HCT116 (cell line): ENCODE data around the gene SCN8A. TPM values are rescaled to one million over a fixed set of nuclear protein-coding genes. Genes with fewer than 3 reads are reported as not detected.

ENCODE experiments used
- ATAC-seq: fragments of 200-7000 bp; cut with Tn5 transposase; 2 replicates; pipeline ENCODE4 v1.9.1; 2020; ENCODE audit warnings: mild to moderate bottlenecking, moderate library complexity
- BruUV-seq: library from RNA; stranded (reverse); fragments of 400-500 nt; replicated peaks from 2 replicates; lab custom pipeline; 2021; lab: Mats Ljungman, UMichigan
- CTCF ChIA-PET: fragments of 300-600 bp; sonication (Branson Sonifier 250); formaldehyde crosslinking; loops from one replicate; lab custom pipeline; 2021; ENCODE audit warnings: antibody characterized with exemption; lab: Charles Lee
- POLR2A ChIA-PET: fragments of 300-600, 350-600 bp; sonication (Branson Sonifier 250); formaldehyde crosslinking; loops from one replicate; lab custom pipeline; 2021; ENCODE audit warnings: antibody characterized with exemption; lab: Charles Lee
- RAD21 ChIA-PET, 2 experiments: fragments of 300-600 bp; sonication (Branson Sonifier 250); formaldehyde crosslinking; loops; one replicate each; lab custom pipeline; 2023; ENCODE audit warnings: low total read pairs in 2 of 2; ENCODE audit not compliant: uncharacterized antibody in 2 of 2, unreplicated experiment in 2 of 2, low non-redundant PET in 1 of 2; lab: Charles Lee
- DNase-seq: peaks from one replicate; pipeline ENCODE4 v3.0.0-alpha.2; 2010; ENCODE audit warnings: low read depth, low spot score
- H2AFZ ChIP-seq: fragments of 200-600 bp; shearing (Covaris generic), sonication (generic); 2 replicates; pipeline ENCODE4 v1.6.1; 2017; ENCODE audit warnings: low read depth, mixed run types, mixed read lengths, antibody characterized with exemption, low read length; ENCODE audit not compliant: poor library complexity, severe bottlenecking
- H3K27ac ChIP-seq: 2 replicates; pipeline ENCODE4 v1.5.1; 2012; ENCODE audit warnings: low read depth, low read length
- H3K27me3 ChIP-seq: fragments of 200-600 bp; sonication (generic); 2 replicates; pipeline ENCODE4 v1.6.1; 2016; ENCODE audit warnings: mixed run types, low read length, mixed read lengths; ENCODE audit not compliant: insufficient read depth
- H3K36me3 ChIP-seq, 2 experiments: fragments of 200-500 bp in 1 of 2; fragments of 200-600 bp in 1 of 2; sonication (Bioruptor generic) in 1 of 2; sonication (generic) in 1 of 2; 2 replicates each; pipeline versions ENCODE4 v1.5.1 to v1.6.1; 2014 to 2016; ENCODE audit warnings: low read length in 2 of 2, inconsistent platforms in 1 of 2, mixed read lengths in 1 of 2, mixed run types in 1 of 2; ENCODE audit not compliant: insufficient read depth in 2 of 2, control insufficient read depth in 1 of 2
- H3K4me1 ChIP-seq, 2 experiments: fragments of 200-600 bp in 1 of 2; sonication (generic) in 1 of 2; 2 replicates each; pipeline versions ENCODE4 v1.5.1 to v1.6.1; 2012 to 2017; ENCODE audit warnings: low read length in 2 of 2, inconsistent platforms in 1 of 2, mild to moderate bottlenecking in 1 of 2, mixed read lengths in 1 of 2, mixed run types in 1 of 2, moderate library complexity in 1 of 2; ENCODE audit not compliant: insufficient read depth in 2 of 2, control insufficient read depth in 1 of 2
- H3K4me2 ChIP-seq: fragments of 200-600 bp; sonication (generic); 2 replicates; pipeline ENCODE4 v1.6.1; 2017; ENCODE audit warnings: mixed run types, low read length, mixed read lengths
- H3K4me3 ChIP-seq, 2 experiments: fragments of 200-600 bp in 1 of 2; sonication (generic) in 1 of 2; replicated peaks in 1 of 2; 2 replicates each; pipeline ENCODE4 v1.5.1; 2011 to 2016; ENCODE audit warnings: low read length in 2 of 2, control low read depth in 1 of 2, low read depth in 1 of 2, mild to moderate bottlenecking in 1 of 2, mixed read lengths in 1 of 2, mixed run types in 1 of 2
- H3K79me2 ChIP-seq: fragments of 200-600 bp; sonication (generic); 2 replicates; pipeline ENCODE4 v1.6.1; 2017; ENCODE audit warnings: mild to moderate bottlenecking, mixed run types, low read length, moderate library complexity, mixed read lengths; ENCODE audit not compliant: insufficient read depth
- H3K9ac ChIP-seq: fragments of 200-600 bp; sonication (generic); 2 replicates; pipeline ENCODE4 v1.6.1; 2016; ENCODE audit warnings: low read length, mixed read lengths
- H3K9me2 ChIP-seq: fragments of 200-600 bp; sonication (generic), shearing (Covaris generic); 2 replicates; pipeline ENCODE4 v1.6.1; 2017; ENCODE audit warnings: mixed run types, mild to moderate bottlenecking, moderate library complexity; ENCODE audit not compliant: insufficient read depth
- H3K9me3 ChIP-seq, 2 experiments: fragments of 200-500 bp in 1 of 2; fragments of 200-600 bp in 1 of 2; sonication (Bioruptor generic) in 1 of 2; sonication (generic) in 1 of 2; 2 replicates each; pipeline ENCODE4 v1.6.1; 2014 to 2017; ENCODE audit warnings: low read length in 2 of 2, mixed read lengths in 2 of 2, inconsistent platforms in 1 of 2, low read depth in 1 of 2, mild to moderate bottlenecking in 1 of 2, mixed run types in 1 of 2, moderate library complexity in 1 of 2; ENCODE audit not compliant: control insufficient read depth in 1 of 2, insufficient read depth in 1 of 2
- H4K20me1 ChIP-seq: fragments of 200-600 bp; sonication (generic), shearing (Covaris generic); 2 replicates; pipeline ENCODE4 v1.6.1; 2017; ENCODE audit warnings: mixed run types, mild to moderate bottlenecking, moderate library complexity; ENCODE audit not compliant: insufficient read depth
- CBX3 ChIP-seq: IDR thresholded peaks from 2 replicates; pipeline ENCODE4 v1.6.1; 2012; ENCODE audit warnings: low read depth
- POLR2A ChIP-seq: IDR thresholded peaks from 2 replicates; pipeline ENCODE4 v1.7.0; 2011; ENCODE audit warnings: borderline replicate concordance; ENCODE audit not compliant: insufficient read depth, insufficient read length; ENCODE audit errors: extremely low read depth
- ZNF274 ChIP-seq: fragments of 200-500 bp; sonication (Bioruptor generic); IDR thresholded peaks from 2 replicates; pipeline ENCODE4 v1.6.1; 2014; ENCODE audit warnings: mild to moderate bottlenecking, low read depth, low read length, inconsistent platforms
- intact Hi-C: fragments of 100-400 bp; cut with micrococcal nuclease; formaldehyde crosslinking; loops from 2 replicates; pipeline ENCODE4 v1.10.0; 2022
- total RNA-seq: library from RNA; stranded (reverse); gene quantifications from one replicate; pipeline ENCODE4 v1.2.1, GENCODE V29; 2021; ENCODE audit not compliant: unreplicated experiment
- TF ChIP-seq, protein P1 (sequence below): IDR thresholded peaks from 2 replicates; pipeline ENCODE4 v1.6.1; 2012

Gene SCN8A
- total RNA-seq, 1 experiment from 2014 or later: 7.1 TPM

DNA sequence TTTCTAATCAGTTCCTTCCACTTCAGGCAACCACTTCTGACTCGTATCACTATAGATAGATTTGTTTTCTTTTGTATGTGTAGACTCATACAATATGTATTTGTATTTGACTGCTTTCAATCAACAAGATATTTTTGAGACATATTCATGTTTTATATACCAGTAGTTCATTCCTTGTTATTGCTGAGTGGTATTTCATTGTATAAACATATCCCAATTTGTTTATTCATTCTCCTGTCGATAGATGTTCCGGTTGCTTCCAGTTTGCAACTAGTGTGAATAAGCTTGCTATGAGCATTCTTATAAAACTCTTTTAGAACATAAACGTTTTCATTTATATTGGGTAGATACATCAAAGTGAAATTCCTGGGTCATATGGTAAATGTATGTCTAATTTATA is 138.3 kb downstream of the SCN8A start:
- Histone ChIP-seq H3K36me3 (no peaks in the 10 kb centered on the region), H3K27ac (no peak overlapping the region), H3K4me1 (no peaks in the 10 kb centered on the region), H3K4me2 (no peak overlapping the region), H3K4me3 (no peak overlapping the region), H3K27me3 (no peaks in the 10 kb centered on the region), H2AFZ (no peak overlapping the region), H3K9me3 (no peaks in the 10 kb centered on the region), H3K79me2 (no peaks in the 10 kb centered on the region), H3K9ac (no peak overlapping the region), H4K20me1 (no peaks in the 10 kb centered on the region), H3K9me2 (no peaks in the 10 kb centered on the region)
- POLR2A ChIA-PET: no interaction called here
- RAD21 ChIA-PET: no interaction called here
- CTCF ChIA-PET: no interaction called here
- TF ChIP-seq, protein P1, sequence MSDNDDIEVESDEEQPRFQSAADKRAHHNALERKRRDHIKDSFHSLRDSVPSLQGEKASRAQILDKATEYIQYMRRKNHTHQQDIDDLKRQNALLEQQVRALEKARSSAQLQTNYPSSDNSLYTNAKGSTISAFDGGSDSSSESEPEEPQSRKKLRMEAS: no peak
- intact Hi-C loops: no loop called here
- ATAC-seq (no peak), DNase-seq (no peak)
- BruUV-seq: no TSS peak

DNA sequence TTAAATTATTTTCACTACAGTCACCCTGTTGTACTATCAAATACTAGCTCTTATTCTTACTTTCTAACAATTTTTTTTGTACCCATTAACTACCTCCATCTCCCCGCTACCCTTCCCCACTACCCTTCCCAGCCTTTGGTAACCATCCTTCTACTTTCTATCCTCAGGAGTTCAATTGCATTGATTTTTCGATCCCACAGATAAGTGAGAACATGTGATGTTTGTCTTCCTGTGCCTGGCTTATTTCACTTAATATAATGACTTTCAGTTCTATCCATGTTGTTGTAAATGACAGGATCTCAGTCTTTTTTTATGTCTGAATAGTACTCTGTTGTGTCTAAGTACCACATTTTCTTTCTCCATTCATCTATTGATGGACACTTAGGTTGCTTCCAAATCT is 139.7 kb downstream of the SCN8A start:
- H3K4me1 ChIP-seq: no peaks in the 10 kb centered on the region
- H3K36me3 ChIP-seq: no peaks in the 10 kb centered on the region
- H3K4me3 ChIP-seq: no peak overlapping the region
- TF ChIP-seq POLR2A (no peak), ZNF274 (no peak), CBX3 (no peak)
- TF ChIP-seq, all 23 proteins: peak for 0
- H3K27ac ChIP-seq: no peak overlapping the region
- H3K79me2 ChIP-seq: no peaks in the 10 kb centered on the region
- H3K4me2 ChIP-seq: no peak overlapping the region
- H4K20me1 ChIP-seq: no peaks in the 10 kb centered on the region
- no peaks in the 10 kb centered on the region for H3K9me2 ChIP-seq
- ATAC-seq: no peak
- no peaks in the 10 kb centered on the region for H3K9me3 ChIP-seq
- no peak overlapping the region for H3K9ac ChIP-seq
- ChIA-PET POLR2A (no interaction called here), RAD21 (no interaction called here), CTCF (no interaction called here)
- intact Hi-C loops: no loop called here
- no TSS peak for BruUV-seq
- DNase-seq: no peak
- H2AFZ ChIP-seq: no peak overlapping the region
- no peaks in the 10 kb centered on the region for H3K27me3 ChIP-seq
